ENCODE data around the gene LGSN.

DNA sequence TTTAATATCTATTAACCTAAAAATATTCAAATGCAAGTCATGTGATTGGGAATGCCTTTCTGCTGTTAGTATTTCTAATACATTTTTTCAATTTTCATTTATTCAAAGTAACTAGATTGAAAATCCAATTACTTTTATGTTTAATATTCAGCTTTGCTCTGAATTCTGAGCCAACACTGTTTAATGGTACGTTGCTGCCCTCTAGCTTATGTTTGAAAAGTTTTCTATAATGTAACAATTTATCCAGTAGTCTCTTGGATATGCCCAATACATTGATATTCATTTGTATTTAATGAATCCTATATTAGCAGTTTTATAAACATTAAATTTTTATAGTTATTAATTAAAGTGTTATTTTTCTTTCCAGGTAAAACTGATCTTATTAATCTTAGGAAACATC, 47.4 kb downstream of the LGSN start:
- no peak for TF ChIP-seq CTCF (IDR thresholded peaks at IDR 0.05; ENCODE audit: insufficient read depth, low read depth, low read length)
- no peak for TF ChIP-seq EZH2 (IDR thresholded peaks at IDR 0.05; ENCODE audit: insufficient read depth, low read length)

Measured in astrocyte (in vitro differentiated cells and primary cell).